HG02642 (cell line): Measurements from ENCODE around the gene TTBK2.
"Not testable (repeated sequence)": the region's sequence is repeated elsewhere in the genome, so short reads cannot be mapped to it uniquely, and the experiment has no call there.

Experiments used
- ATAC-seq: cut with Tn5 transposase; IDR thresholded peaks from one replicate; pipeline ENCODE4 v1.9.1; 2021; ENCODE audit warnings: mild to moderate bottlenecking; ENCODE audit not compliant: unreplicated experiment, poor library complexity

Gene TTBK2

DNA sequence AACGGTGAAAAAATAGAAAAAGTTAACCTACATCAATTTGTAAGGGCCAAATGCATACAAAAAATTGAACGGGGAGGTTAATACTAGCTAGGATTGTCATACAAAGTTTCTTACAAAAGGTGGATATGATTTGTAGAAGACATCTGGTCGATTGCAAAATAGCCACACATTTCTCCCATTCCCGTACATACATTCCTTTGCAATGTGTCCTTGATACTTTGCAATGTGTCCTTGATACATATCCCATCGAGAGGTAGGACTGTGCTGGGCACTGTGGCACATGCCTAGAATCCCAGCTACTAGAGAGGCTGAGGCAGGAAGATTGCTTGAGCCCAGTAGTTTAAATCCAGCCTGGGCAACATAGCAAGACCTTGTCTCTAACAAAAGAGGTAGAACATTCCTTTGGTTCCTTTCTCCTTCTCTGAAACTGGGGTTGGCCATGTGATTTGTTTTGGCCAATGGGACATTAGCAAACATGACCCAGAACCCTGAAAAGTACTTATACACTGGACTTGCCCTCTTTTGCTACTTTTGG, 9.5 kb downstream of the TTBK2 start:
- no peak for ATAC-seq

DNA sequence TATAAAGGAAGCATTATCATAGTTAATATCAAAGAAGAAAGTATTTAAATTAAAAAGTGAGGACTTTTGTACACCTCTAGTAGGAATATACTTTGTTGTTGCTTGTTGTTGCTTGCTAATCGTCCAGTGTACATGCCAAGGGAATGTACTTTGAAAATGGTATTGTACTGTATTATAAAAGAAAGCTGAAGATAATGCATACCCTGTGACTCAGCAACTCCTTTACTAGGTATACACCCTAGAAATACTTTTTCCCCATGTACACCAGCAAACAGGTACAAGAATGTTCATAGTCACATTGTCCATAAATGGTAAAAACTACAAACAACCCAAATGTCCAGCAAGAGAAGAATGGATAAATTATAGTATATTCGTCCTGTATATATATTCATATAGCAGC, 12.0 kb downstream of the TTBK2 start:
- ATAC-seq: no peak

DNA sequence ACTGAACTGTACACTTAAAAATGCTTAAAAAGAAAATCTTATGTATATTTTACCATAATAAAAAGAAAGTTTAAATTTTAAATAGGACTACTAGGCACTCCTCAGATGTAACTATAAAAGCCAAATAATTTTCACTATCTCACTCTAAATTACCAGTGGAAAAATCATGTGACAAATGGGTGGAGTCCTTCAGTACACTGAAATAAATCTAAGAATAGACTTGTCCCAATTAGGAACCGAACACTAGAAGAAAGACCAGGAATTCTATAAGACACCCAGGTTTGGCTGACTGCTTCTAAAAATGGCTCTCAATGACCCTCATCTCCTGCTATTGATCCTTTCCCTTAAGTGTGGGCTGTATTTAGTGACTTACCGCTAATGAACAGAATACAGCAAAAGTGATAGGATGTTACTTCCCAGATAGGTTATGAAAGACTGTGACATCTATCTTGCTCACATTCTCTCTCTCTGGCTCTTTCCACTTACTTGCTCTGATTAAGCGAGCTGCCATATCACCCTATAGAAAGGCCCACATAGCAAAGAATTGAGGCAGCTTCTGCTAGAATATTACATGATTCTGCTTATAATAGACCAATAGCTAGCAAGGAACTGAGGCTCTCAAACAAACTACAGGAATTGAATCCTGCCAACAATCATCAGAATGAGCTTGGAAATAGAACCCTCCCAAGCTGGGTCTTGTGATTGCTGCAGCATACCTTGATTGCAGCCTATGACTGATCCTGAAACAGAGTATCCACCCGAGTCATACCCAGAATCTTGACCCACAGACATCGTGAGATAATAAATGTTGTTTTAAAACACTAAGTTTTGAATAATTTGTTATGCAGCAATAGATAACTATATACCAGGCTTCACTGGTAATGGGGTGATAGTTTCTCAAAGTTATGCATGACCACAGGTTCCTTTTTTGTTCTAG, 16.9 kb downstream of the TTBK2 start:
- no peak for ATAC-seq

DNA sequence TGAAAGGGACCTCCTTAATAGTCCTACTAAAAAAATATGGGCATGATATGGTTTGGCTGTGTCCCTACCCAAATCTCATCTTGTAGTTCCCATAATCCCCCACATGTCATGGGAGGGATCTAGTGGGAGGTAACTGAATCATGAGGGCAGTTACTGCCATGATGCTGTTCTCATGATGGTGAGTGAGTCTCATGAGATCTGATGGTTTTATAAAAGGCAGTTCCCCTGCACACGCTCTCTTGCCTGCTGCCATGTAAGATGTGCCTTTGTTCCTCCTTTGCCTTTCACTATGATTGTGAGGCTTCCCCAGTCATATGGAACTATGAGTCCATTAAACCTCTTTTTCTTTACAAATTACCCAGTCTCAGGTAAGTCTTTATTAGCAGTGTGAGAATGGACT, 26.7 kb downstream of the TTBK2 start:
- ATAC-seq: not testable (repeated sequence)

DNA sequence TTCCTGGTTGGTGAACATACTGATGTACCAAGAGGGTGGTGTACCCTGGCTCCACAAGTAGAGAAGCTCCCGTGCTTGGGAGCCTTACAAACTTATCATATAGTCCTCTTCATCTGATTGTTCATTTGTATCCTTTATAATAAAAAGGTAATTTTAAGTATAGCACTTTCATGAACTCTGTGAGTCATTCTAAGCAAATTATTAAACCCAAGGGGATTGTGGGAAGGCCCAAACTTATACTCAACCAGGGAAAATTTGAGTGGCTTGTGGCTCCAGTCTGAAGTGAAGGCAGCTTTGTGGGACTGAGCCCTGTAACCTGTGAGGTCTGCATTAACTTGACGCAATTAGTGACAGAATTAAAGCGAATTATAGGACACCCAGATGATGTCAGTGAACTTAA, 29.0 kb downstream of the TTBK2 start:
- no peak for ATAC-seq

DNA sequence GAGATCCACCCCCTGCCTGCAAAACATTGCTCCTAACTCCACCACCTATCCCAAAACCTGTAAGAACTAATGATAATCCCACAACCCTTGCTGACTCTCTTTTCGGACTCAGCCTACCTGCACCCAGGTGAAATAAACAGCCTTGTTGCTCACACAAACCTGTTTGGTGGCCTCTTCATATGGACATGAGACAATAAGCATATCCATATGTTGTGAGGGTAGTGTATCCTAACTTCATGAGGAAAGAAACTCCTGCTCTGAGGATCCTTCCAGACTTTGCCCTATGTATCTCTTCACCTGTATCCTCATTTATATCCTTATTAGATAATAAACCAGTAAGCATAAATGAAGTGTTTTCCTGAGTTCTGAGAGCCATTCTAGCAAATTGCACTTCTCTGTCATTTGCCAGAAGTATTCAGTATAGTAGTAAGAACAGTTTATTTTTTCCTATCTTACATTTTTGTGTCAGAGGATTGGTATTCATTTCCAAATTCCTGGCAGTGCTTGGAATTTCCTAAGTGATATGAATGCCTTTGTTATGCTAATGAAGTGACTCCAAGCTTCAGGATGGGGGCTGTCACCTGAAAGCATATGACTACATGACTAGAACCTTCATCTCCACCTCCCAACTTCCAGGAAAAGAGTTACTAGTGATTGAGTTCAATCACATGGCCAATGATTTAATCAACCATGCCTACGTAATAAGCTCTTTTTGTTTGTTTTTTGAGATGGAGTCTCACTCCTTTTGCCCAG, 30.2 kb downstream of the TTBK2 start:
- ATAC-seq: no peak

DNA sequence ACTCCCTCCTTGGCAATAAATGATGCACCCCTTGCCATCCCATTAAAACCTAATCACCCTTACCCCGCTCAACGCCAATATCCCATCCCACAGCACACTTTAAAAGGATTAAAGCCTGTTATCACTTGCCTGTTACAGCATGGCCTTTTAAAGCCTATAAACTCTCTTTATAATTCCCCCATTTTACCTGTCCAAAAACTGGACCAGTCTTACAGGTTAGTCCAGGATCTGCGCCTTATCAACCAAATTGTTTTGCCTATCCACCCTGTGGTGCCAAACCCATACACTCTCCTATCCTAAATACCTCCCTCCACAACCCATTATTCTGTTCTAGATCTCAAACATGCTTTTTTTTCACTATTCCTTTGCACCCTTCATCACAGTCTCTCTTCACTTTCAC, 33.2 kb downstream of the TTBK2 start:
- not testable (repeated sequence) for ATAC-seq

DNA sequence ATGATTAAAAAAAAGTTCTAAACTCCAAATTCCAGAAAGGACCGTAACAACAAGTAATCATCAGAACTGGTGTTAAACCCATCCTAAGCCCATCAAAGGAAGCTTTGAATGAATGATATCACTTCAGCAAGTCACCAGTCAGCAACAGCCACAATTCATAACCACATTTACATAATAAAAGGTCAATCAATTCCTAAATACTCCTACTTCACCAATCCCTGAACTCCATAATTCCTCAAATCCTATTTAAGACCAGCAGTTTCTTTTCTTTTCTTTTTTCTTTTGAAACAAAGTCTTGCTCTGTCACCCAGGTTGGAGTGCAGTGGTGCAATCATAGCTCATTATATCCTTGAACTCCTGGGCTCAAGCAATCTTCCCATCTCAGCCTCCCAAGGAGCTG, 40.5 kb downstream of the TTBK2 start:
- no peak for ATAC-seq

DNA sequence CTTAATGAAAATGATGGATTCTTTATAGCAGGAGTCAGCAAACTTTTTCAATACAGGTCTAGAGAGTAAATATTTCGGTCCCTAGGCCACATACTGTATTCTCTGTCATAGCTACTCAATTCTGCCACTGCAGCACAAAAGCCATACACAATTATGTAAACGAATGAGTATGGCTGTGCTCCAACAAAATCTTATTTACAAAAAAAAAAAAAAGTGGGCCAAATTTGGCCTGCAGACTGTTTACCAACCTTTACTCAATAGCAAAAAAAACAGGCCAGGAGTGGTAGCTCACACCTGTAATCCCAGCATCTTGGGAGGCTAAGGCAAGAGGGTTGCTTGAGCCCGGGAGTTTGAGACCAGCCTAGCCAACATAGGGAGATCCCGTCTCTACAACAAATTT, 41.1 kb downstream of the TTBK2 start:
- ATAC-seq: no peak

DNA sequence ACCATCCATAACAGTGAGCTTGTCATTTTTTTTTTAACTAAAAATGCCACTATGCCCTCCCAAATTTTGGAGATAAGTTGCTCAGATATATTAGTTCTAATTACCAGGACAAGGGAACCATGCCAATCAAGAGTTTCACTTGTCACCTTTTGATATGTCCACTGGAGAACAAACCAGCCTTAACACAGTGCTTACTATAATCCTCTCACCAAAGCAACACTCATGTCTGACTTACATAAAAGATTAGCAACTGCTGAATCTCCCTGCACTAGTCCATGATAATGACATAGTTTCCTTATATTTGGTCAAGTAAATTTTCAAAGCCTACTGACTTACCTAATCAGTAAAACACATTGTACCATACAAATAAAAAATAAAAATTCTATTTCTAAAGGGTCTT, 44.4 kb downstream of the TTBK2 start:
- no peak for ATAC-seq

DNA sequence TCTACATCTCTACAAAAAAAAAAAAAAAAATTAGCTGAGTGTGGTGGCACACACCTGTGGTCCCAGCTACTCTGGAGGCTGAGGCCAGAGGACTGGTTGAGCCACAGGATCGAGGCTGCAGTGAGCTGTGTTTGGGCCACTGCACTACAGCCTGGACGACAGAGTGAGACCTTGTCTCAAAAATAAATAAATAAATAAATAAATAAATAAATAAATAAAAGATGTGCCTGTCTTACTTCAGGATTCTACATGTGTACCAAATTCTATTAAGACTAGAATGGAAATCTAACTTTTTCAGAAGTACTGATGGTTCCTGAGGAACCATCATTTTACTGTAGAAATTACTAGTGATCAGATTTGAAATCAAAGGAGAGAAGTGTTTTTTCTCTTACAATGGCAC, 51.9 kb downstream of the TTBK2 start:
- ATAC-seq: no peak

DNA sequence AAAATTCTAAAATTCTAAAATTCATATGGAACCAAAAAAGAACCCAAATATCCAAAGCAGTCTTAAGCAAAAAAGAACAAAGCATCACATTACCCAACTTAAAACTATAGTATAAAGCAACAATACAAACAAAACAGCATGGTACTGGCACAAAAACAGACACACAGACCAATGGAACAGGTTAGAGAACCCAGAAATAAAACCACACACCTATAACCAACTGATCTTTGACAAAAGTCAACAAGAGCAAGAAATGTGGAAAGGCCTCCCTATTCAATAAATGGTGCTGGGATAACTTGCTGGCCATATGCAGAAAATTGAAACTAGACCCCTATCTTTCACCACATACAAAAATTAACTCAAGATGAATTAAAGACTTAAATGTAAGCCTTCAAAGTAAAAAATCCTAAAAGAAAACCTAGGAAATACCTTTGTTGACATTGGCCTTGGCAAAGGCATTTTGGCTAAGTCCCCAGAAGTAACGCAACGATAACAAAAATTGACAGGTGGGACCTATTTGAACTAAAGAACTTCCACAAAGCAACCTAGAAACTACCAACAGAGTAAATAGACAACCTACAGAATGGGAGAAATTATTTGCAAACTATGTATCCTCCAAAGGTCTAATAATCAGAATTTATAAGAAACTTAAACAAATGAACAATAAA, 56.9 kb downstream of the TTBK2 start:
- ATAC-seq: no peak

DNA sequence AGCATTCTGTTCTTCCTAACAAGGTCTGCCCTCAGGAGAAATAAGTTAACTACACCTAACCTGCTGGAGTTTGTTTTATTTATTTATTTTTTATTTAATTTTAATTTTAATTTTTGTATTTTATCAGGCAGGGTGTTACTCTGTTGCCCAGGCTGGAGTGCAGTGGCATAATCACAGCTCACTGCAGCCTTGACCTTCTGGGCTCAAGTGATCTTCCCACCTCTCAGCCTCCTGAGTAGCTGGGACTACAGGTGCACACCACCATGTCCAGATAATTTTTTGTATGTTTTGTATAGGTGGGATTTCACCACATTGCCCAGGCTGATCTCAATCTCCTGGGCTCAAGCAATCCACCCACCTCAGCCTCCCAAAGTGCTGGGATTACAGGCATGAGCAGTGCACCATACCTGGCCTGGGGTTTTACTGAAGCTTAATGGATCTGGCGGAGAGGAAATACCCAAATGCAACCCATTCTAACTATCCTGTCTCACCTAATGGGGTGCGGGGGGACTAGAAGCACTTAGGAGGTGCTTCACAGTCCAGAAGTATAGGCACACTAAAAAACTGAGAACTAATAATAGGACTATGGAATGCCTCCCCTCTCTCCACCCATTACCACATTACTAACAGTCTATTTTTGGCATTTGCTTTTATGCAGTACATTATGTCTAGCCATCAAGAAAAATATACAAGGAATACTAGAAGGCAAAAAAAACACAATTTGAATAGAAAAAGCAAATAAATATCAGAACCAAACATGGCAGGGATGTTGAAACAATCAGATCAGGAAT, 61.4 kb downstream of the TTBK2 start:
- no peak for ATAC-seq

DNA sequence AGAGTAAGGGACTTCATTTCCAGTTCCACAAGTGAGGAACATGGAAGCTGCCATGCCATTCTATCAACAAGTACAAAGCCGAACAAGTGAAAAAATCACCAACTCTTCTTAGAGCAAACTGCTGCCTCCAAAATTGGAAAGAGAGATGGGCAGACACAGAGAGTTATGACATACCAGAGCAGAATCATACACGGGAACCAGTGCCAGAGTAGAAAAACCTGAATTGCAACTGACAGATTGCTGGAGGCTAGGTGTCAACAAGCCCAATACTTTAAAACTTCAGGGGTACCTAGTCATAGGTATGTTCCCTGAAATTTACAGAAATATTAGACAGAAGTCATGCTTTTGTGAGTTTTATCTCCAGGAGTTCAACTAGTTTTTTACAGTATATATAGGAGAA, 62.0 kb downstream of the TTBK2 start:
- ATAC-seq: no peak

DNA sequence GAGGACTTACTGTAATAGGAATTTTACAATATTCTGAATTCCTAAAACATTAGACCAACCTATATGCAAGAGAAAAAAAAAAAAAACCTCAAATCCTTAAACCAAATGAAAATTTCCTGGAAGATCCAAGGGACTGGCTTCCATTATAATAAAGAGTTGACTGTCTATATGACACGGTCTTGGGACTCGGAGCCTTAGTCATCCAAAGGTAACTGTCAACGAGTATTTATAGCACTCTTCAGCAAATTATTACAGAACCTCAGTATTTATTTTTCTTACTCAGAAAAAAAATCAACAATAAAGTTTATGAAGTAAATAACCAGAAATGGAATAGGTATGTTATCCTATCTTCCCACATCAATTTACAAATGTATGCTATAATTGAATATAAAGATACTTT, 66.0 kb downstream of the TTBK2 start:
- no peak for ATAC-seq

DNA sequence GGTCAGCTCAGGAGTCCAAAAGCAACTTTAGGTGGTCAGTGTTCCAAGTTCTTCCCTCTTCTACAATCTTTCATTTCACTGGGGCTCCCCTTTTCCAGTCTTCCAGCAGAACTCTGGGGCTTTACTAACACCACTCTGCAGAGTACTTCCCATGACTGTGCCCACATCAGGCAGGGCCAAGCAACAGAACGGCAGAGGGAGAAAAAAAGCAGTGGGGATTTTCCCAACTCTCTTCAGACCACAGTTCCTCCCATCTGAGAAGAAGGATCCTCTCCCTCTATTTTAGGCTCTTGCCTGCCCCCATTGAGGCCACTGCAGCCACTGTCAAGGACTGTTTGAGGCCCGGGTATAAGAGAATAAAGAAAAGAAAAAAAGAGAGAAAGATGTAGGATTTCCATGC, 70.7 kb downstream of the TTBK2 start:
- ATAC-seq: no peak

DNA sequence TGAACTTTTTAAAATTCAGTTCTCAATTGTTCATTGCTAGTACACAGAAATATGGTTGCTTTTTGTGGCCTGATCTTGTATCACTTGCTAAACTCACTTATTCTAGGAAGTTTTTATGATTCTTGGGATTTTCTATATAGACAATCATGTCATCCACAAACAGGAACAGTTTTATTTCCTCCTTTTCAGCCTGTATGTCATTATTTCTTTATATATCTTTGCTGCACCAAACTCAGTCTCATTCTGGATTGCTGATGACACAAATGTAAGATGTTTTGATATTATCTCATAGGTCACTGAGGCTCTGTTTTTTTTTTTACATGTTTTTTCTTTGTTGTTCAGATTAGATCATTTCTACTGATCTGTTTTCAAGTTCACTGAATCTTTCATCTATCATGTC, 71.7 kb downstream of the TTBK2 start:
- no peak for ATAC-seq

DNA sequence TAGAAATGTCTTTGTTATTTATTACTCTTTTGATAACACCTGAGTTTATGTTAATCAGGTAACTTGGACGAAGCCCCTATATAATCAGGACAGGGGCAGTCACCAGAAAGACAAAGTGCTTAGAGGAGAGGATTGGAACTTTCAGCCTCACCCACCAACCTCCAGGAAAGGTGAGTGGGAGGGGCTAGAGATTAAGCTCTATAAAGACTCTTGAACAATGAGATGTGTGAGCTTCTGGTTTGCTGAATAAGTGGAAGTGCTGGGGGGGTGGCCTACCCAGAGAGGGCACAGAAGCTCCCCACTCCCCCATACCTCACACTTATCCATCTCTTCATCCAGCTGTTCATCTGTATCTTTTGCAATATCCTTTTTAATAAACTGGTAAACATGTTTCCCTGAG, 73.9 kb downstream of the TTBK2 start:
- no peak for ATAC-seq

DNA sequence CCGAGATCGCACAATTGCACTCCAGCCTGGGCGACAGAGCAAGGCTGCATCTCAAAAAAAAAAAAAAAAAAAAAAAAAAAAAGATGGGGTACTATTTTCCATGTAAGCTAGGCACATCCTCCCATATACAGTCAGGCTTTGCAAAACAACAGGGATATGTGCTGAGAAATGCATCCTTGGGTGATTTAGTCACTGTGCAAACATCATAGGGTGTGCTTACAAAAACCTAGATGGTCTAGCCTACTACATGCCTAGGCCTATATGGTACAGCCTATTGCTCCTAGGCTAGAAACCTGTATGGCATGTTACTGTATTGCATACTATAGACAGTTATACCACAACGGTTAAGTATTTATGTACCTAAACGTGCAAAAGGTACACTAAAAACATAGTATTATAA, 75.0 kb downstream of the TTBK2 start:
- no peak for ATAC-seq

DNA sequence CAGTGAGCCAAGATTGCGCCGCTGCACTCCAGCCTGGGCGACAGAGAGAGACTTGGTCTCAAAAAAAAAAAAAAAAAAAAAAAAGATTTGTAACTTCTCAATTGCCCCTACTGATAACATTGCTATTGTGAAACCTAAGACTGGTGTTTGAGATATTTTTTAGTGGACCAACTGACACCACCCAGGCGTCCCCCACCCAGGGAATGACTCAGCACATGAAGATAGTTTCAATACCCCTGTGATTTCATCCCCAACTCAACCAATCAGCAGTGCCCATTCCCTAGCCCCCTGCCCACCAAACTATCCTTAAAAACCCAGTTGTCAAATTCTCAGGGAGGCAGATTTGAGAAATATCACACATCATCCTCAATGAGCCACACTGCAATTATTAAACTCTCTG, 76.9 kb downstream of the TTBK2 start:
- no peak for ATAC-seq
